Measurements from ENCODE around the gene TSSC4.

The TSSC4 gene

GRCh38 chr11:2431395-2431794 is 30.8 kb downstream of the TSSC4 start:
- TF ChIP-seq MAX (IDR thresholded peaks at IDR 0.05) (no peak), TEAD4 (IDR thresholded peaks at IDR 0.05) (no peak), ZBTB7A (IDR thresholded peaks at IDR 0.05; ENCODE audit: low read depth) (no peak), TCF12 (IDR thresholded peaks at IDR 0.05; ENCODE audit: low read depth) (no peak), CEBPB (IDR thresholded peaks at IDR 0.05) (no peak), RAD21 (IDR thresholded peaks at IDR 0.05; ENCODE audit: low read depth) (no peak), NFIC (IDR thresholded peaks at IDR 0.05) (no peak), USF1 (IDR thresholded peaks at IDR 0.05) (no peak), FOXM1 (IDR thresholded peaks at IDR 0.05; ENCODE audit: borderline replicate concordance, low read depth) (no peak), EGR1 (IDR thresholded peaks at IDR 0.05) (no peak), REST (IDR thresholded peaks at IDR 0.05; ENCODE audit: low read depth) (no peak)

GRCh38 chr11:2432171-2432621 is 31.6 kb downstream of the TSSC4 start:
- no peak for TF ChIP-seq CREB1 (IDR thresholded peaks at IDR 0.05; ENCODE audit: low read depth)
- TF ChIP-seq RAD21 (IDR thresholded peaks at IDR 0.05; ENCODE audit: low read depth), result no peak
- TF ChIP-seq FOXM1 (IDR thresholded peaks at IDR 0.05; ENCODE audit: borderline replicate concordance, low read depth), result no peak
- no peak for TF ChIP-seq MAX (IDR thresholded peaks at IDR 0.05)
- no peak for TF ChIP-seq EP300 (IDR thresholded peaks at IDR 0.05; ENCODE audit: borderline replicate concordance)
- TF ChIP-seq REST (IDR thresholded peaks at IDR 0.05; ENCODE audit: low read depth), result no peak

GRCh38 chr11:2432628-2433071 is 32.1 kb downstream of the TSSC4 start:
- TF ChIP-seq EGR1 (IDR thresholded peaks at IDR 0.05) (no peak), TCF12 (IDR thresholded peaks at IDR 0.05; ENCODE audit: low read depth) (no peak), CREB1 (IDR thresholded peaks at IDR 0.05; ENCODE audit: low read depth) (no peak)

GRCh38 chr11:2433106-2433925 is 32.8 kb downstream of the TSSC4 start:
- TF ChIP-seq CEBPB (IDR thresholded peaks at IDR 0.05) (no peak), YY1 (IDR thresholded peaks at IDR 0.05; ENCODE audit: low read depth) (no peak), RAD21 (IDR thresholded peaks at IDR 0.05; ENCODE audit: low read depth) (no peak), EGR1 (IDR thresholded peaks at IDR 0.05) (no peak), EP300 (IDR thresholded peaks at IDR 0.05; ENCODE audit: borderline replicate concordance) (no peak), USF1 (IDR thresholded peaks at IDR 0.05) (no peak), FOXM1 (IDR thresholded peaks at IDR 0.05; ENCODE audit: borderline replicate concordance, low read depth) (no peak), TAF1 (IDR thresholded peaks at IDR 0.05; ENCODE audit: low read depth) (no peak), TCF12 (IDR thresholded peaks at IDR 0.05; ENCODE audit: low read depth) (no peak), CREB1 (IDR thresholded peaks at IDR 0.05; ENCODE audit: low read depth) (no peak), REST (IDR thresholded peaks at IDR 0.05; ENCODE audit: low read depth) (no peak), ZBTB7A (IDR thresholded peaks at IDR 0.05; ENCODE audit: low read depth) (no peak), NFIC (IDR thresholded peaks at IDR 0.05) (no peak), MAX (IDR thresholded peaks at IDR 0.05) (no peak), TEAD4 (IDR thresholded peaks at IDR 0.05) (no peak)
